DND-41 (cell line): ENCODE measurements around the gene FEZF2.

Experiments used
- ATAC-seq: fragments of 200-7000 bp; cut with Tn5 transposase; 3 replicates; pipeline ENCODE4 v1.9.1; 2021; ENCODE audit warnings: low read depth; ENCODE audit not compliant: insufficient read depth
- DNase-seq: peaks from one replicate; pipeline ENCODE4 v3.0.0-alpha.2; 2020
- H2AFZ ChIP-seq: 2 replicates; pipeline ENCODE4 v1.6.0; 2012; ENCODE audit warnings: low read depth, low read length
- H3K27ac ChIP-seq: 2 replicates; pipeline ENCODE4 v1.5.1; 2012; ENCODE audit warnings: low read length, inconsistent platforms
- H3K27me3 ChIP-seq: fragments of 200-600 bp; sonication (generic); 2 replicates; pipeline ENCODE4 v1.6.0; 2012; ENCODE audit warnings: low read length, mild to moderate bottlenecking, inconsistent platforms; ENCODE audit not compliant: insufficient read depth, poor library complexity
- H3K36me3 ChIP-seq: 2 replicates; pipeline ENCODE4 v1.5.1; 2012; ENCODE audit warnings: low read length, inconsistent platforms; ENCODE audit not compliant: insufficient read depth
- H3K4me1 ChIP-seq: 2 replicates; pipeline ENCODE4 v1.5.1; 2012; ENCODE audit warnings: mild to moderate bottlenecking, low read length; ENCODE audit not compliant: insufficient read depth
- H3K4me2 ChIP-seq: 2 replicates; pipeline ENCODE4 v1.6.0; 2012; ENCODE audit warnings: mild to moderate bottlenecking, moderate library complexity, low read length, inconsistent platforms; ENCODE audit not compliant: insufficient read depth
- H3K4me3 ChIP-seq, 2 experiments: fragments of 200-600 bp in 1 of 2; shearing (Covaris generic) in 1 of 2; 2 replicates each; pipeline ENCODE4 v1.5.1; 2012 to 2016; ENCODE audit warnings: inconsistent platforms in 2 of 2, low read length in 2 of 2, mild to moderate bottlenecking in 2 of 2, low read depth in 1 of 2, moderate library complexity in 1 of 2
- H3K79me2 ChIP-seq: 2 replicates; pipeline ENCODE4 v1.6.0; 2012; ENCODE audit warnings: low read length, inconsistent platforms; ENCODE audit not compliant: insufficient read depth
- H3K9ac ChIP-seq: 2 replicates; pipeline ENCODE4 v1.6.0; 2012; ENCODE audit warnings: low read depth, mild to moderate bottlenecking, inconsistent platforms, low read length, moderate library complexity
- H3K9me3 ChIP-seq: 2 replicates; pipeline ENCODE4 v1.5.1; 2012; ENCODE audit warnings: low read length, moderate library complexity, mild to moderate bottlenecking, inconsistent platforms; ENCODE audit not compliant: insufficient read depth, severe bottlenecking
- H4K20me1 ChIP-seq: 2 replicates; pipeline ENCODE4 v1.6.0; 2012; ENCODE audit warnings: low read length; ENCODE audit not compliant: insufficient read depth
- EZH2 ChIP-seq: IDR thresholded peaks from 3 replicates; pipeline ENCODE4 v1.6.1; 2012; ENCODE audit warnings: borderline replicate concordance, low read depth, mild to moderate bottlenecking, moderate library complexity, low read length, inconsistent platforms; ENCODE audit not compliant: severe bottlenecking
- TF ChIP-seq, protein P1 (sequence below): IDR thresholded peaks from 2 replicates; pipeline ENCODE4 v1.5.1; 2012; ENCODE audit warnings: borderline replicate concordance, low read length, moderate library complexity, mild to moderate bottlenecking; ENCODE audit not compliant: poor library complexity, severe bottlenecking; ENCODE audit errors: extremely low read depth

The FEZF2 gene

DNA sequence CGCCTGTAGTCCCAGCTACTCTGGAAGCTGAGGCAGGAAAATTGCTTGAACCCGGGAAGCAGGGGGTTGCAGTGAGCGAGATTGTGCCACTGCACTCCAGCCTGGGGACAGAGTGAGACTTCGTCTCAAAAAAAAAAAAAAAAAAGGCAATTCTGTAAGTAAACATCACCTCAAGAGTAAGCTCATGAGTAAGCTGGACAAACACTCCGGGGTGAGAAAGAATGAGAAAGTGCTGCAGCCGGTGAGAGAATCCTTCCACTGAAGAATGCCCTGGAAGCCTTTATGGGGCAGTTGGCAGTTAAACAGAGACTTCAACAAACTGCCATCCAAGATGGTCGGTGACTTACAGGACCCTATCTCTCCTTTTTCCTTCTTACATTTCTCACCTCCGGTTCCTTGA lies 47.5 kb downstream of the FEZF2 start:
- Histone ChIP-seq H2AFZ (no peak overlapping the region), H3K27me3 (peaks cover 6% of the 10 kb centered on the region), H3K4me3 (no peak overlapping the region), H3K9me3 (no peaks in the 10 kb centered on the region), H3K79me2 (no peaks in the 10 kb centered on the region), H3K27ac (no peak overlapping the region), H3K9ac (no peak overlapping the region), H4K20me1 (no peaks in the 10 kb centered on the region), H3K4me2 (no peak overlapping the region), H3K4me1 (no peaks in the 10 kb centered on the region), H3K36me3 (no peaks in the 10 kb centered on the region)
- TF ChIP-seq, protein P1, sequence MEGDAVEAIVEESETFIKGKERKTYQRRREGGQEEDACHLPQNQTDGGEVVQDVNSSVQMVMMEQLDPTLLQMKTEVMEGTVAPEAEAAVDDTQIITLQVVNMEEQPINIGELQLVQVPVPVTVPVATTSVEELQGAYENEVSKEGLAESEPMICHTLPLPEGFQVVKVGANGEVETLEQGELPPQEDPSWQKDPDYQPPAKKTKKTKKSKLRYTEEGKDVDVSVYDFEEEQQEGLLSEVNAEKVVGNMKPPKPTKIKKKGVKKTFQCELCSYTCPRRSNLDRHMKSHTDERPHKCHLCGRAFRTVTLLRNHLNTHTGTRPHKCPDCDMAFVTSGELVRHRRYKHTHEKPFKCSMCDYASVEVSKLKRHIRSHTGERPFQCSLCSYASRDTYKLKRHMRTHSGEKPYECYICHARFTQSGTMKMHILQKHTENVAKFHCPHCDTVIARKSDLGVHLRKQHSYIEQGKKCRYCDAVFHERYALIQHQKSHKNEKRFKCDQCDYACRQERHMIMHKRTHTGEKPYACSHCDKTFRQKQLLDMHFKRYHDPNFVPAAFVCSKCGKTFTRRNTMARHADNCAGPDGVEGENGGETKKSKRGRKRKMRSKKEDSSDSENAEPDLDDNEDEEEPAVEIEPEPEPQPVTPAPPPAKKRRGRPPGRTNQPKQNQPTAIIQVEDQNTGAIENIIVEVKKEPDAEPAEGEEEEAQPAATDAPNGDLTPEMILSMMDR, result no peak
- no peak for TF ChIP-seq EZH2
- DNase-seq (no peak), ATAC-seq (no peak)

GRCh38 chr3:62323241-62323640 lies 50.1 kb downstream of the FEZF2 start:
- ATAC-seq (no peak), DNase-seq (no peak)
- Histone ChIP-seq H3K27ac (no peak overlapping the region), H3K27me3 (no peaks in the 10 kb centered on the region), H4K20me1 (no peaks in the 10 kb centered on the region), H3K79me2 (no peaks in the 10 kb centered on the region), H3K36me3 (no peaks in the 10 kb centered on the region), H3K9me3 (peaks cover 3% of the 10 kb centered on the region), H3K4me1 (no peaks in the 10 kb centered on the region), H3K4me2 (no peak overlapping the region), H3K9ac (no peak overlapping the region), H2AFZ (no peak overlapping the region), H3K4me3 (no peak overlapping the region)
- TF ChIP-seq, protein P1, result no peak
- no peak for TF ChIP-seq EZH2
